Measurements from ENCODE around the gene STAT4.

STAT4 gene

GRCh38 chr2:190984595-190984994 lies 166.2 kb downstream of the STAT4 start:
- DNase-seq (ENCODE audit: extremely low read depth, insufficient read length): no peak
- TF ChIP-seq, protein P1, sequence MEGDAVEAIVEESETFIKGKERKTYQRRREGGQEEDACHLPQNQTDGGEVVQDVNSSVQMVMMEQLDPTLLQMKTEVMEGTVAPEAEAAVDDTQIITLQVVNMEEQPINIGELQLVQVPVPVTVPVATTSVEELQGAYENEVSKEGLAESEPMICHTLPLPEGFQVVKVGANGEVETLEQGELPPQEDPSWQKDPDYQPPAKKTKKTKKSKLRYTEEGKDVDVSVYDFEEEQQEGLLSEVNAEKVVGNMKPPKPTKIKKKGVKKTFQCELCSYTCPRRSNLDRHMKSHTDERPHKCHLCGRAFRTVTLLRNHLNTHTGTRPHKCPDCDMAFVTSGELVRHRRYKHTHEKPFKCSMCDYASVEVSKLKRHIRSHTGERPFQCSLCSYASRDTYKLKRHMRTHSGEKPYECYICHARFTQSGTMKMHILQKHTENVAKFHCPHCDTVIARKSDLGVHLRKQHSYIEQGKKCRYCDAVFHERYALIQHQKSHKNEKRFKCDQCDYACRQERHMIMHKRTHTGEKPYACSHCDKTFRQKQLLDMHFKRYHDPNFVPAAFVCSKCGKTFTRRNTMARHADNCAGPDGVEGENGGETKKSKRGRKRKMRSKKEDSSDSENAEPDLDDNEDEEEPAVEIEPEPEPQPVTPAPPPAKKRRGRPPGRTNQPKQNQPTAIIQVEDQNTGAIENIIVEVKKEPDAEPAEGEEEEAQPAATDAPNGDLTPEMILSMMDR (IDR thresholded peaks at IDR 0.05; ENCODE audit: insufficient read depth, low read length, poor library complexity, severe bottlenecking): no peak
- H3K4me3 ChIP-seq (replicated peaks; ENCODE audit: low read depth, low read length): no peak overlapping the region
- no peaks in the 10 kb centered on the region for H3K27me3 ChIP-seq (replicated peaks; ENCODE audit: control insufficient read depth, insufficient read depth, low read length)
- peaks cover 65% of the 10 kb centered on the region for H3K36me3 ChIP-seq (ENCODE audit: control insufficient read depth, insufficient read depth, low read length)

DNA sequence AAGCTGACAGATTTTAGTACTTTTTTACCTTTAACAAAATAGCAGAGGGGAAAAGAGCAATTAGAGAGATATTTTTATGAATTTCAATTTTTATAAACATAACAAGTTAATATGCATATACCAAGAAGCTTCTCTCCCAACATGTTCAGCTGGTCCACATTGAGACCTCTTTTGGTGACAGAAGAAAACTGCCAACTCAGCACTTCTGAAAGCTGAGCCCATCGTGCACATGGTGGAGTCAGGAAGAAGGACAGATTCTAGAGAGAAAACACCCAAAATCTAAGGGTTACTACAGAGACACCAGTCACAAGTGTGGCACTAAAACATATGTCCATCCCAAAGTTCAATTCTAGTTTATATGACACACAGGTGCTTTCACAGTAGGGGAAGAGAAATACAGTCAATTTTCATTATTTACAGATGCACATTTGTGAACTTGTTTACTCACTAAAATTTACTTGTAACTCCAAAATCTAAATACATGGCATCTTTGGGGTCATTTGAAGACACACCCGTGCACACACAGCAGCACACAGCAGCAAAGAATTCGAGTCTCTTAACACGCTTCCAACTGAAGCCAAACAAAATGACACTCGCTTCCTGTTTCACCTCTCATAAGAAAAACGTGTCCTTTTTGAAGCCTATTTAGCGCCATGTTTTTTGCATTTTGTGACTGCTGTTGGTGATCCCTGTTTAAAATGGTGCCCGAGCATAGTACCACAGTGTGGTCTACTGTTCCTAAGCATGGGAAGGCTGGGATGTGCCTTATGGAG lies 168.3 kb downstream of the STAT4 start:
- H3K27me3 ChIP-seq (replicated peaks; ENCODE audit: control insufficient read depth, insufficient read depth, low read length): no peaks in the 10 kb centered on the region
- H3K4me3 ChIP-seq (replicated peaks; ENCODE audit: low read depth, low read length): no peak overlapping the region
- peaks cover 63% of the 10 kb centered on the region for H3K36me3 ChIP-seq (ENCODE audit: control insufficient read depth, insufficient read depth, low read length)

DNA sequence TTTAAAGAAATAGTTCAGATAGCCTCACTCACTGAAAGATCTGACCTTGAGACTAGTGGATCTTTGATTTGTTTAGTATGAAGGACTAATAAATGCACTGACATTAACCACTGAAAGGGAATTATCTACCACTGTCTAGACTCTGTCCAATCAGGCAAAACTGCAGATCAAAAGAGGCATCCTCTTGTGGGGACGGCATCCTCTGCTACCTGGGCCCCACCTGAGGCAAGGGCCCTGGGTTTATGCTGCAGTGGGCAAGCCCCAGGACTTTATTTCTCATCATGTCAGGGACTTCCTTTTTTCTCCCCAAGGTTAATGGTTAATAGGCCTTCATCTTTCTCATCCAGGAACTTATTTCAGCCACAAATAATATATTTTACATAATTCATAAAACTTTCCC lies 169.1 kb downstream of the STAT4 start:
- TF ChIP-seq, protein P1 (IDR thresholded peaks at IDR 0.05; ENCODE audit: insufficient read depth, low read length, poor library complexity, severe bottlenecking): no peak
- Histone ChIP-seq H3K27me3 (replicated peaks; ENCODE audit: control insufficient read depth, insufficient read depth, low read length) (no peaks in the 10 kb centered on the region), H3K36me3 (ENCODE audit: control insufficient read depth, insufficient read depth, low read length) (peaks cover 59% of the 10 kb centered on the region), H3K4me3 (replicated peaks; ENCODE audit: low read depth, low read length) (no peak overlapping the region)
- DNase-seq (ENCODE audit: extremely low read depth, insufficient read length): no peak

More for the DNA sequence above, 168.3 kb downstream of the STAT4 start:
- TF ChIP-seq, protein P1 (IDR thresholded peaks at IDR 0.05; ENCODE audit: insufficient read depth, low read length, poor library complexity, severe bottlenecking): no peak
- no peak for DNase-seq (ENCODE audit: extremely low read depth, insufficient read length)

- H3K27me3 ChIP-seq (replicated peaks; ENCODE audit: control insufficient read depth, insufficient read depth, low read length): no peaks in the 10 kb centered on the region
- peaks cover 59% of the 10 kb centered on the region for H3K36me3 ChIP-seq (ENCODE audit: control insufficient read depth, insufficient read depth, low read length)
- no peak for DNase-seq (ENCODE audit: extremely low read depth, insufficient read length)
- TF ChIP-seq, protein P1 (IDR thresholded peaks at IDR 0.05; ENCODE audit: insufficient read depth, low read length, poor library complexity, severe bottlenecking): no peak
- no peak overlapping the region for H3K4me3 ChIP-seq (replicated peaks; ENCODE audit: low read depth, low read length)
Measured at GRCh38 chr2:190981333-190981732, 169.5 kb downstream of the STAT4 start.

DNA sequence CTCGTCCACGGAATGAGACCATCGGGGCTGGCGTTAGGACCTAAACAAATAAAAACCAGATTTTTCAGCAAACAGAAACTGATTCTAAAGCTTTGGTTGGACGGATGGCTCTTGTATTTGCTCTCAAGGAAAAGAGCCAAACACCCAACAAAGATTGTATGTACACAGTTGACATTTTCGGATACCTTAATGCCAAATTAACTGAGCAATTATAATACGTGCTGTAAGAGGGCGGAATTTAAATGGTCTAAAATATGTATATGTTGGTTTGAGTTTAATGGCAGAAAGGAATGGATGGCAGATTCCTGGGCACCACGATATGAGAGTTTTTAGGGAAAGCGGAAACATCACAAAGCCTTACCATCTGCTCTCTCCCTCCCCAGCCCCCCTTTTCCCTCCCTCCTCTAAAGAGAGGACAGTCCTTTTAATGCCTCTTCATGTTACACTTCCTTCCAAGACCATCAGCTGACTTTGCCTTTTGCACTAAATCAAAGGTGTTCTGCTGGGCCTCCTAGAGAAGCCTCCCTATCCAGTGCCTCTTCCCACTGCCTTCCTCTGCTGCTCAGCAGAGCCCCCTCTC lies 170.1 kb downstream of the STAT4 start:
- H3K27me3 ChIP-seq (replicated peaks; ENCODE audit: control insufficient read depth, insufficient read depth, low read length): no peaks in the 10 kb centered on the region
- peaks cover 58% of the 10 kb centered on the region for H3K36me3 ChIP-seq (ENCODE audit: control insufficient read depth, insufficient read depth, low read length)
- DNase-seq (ENCODE audit: extremely low read depth, insufficient read length): no peak
- H3K4me3 ChIP-seq (replicated peaks; ENCODE audit: low read depth, low read length): no peak overlapping the region
- TF ChIP-seq, protein P1 (IDR thresholded peaks at IDR 0.05; ENCODE audit: insufficient read depth, low read length, poor library complexity, severe bottlenecking): no peak

Measured in GM06990 (cell line).